RWPE2 (cell line): ENCODE results near the gene GKN2.

ENCODE experiments used
- ATAC-seq: fragments of 200-7000 bp; cut with Tn5 transposase; 3 replicates; pipeline ENCODE4 v1.9.1; 2021; ENCODE audit warnings: low read depth
- DNase-seq: peaks from one replicate; pipeline ENCODE4 v3.0.0-alpha.2; 2020; ENCODE audit warnings: low spot score
- H3K27ac ChIP-seq: fragments of 450-650 bp; 2 replicates; pipeline ENCODE4 v1.5.1; 2017; ENCODE audit warnings: mild to moderate bottlenecking; ENCODE audit not compliant: poor library complexity, severe bottlenecking
- H3K27me3 ChIP-seq: fragments of 250-450 bp; sonication (Bioruptor Pico); 2 replicates; pipeline ENCODE4 v1.5.1; 2021; ENCODE audit warnings: mild to moderate bottlenecking, moderate library complexity; ENCODE audit not compliant: insufficient read depth, poor library complexity, severe bottlenecking
- H3K36me3 ChIP-seq: fragments of 250-450 bp; sonication (Bioruptor Pico); 2 replicates; pipeline ENCODE4 v1.5.1; 2020; ENCODE audit warnings: low read depth, mild to moderate bottlenecking, moderate library complexity
- H3K4me1 ChIP-seq: fragments of 250-450 bp; sonication (Bioruptor Pico); 2 replicates; pipeline ENCODE4 v1.5.1; 2021; ENCODE audit warnings: mild to moderate bottlenecking, moderate library complexity; ENCODE audit not compliant: insufficient read depth, poor library complexity, severe bottlenecking
- H3K4me3 ChIP-seq: fragments of 250-450 bp; sonication (Bioruptor Pico); 2 replicates; pipeline ENCODE4 v1.5.1; 2021; ENCODE audit warnings: mild to moderate bottlenecking, moderate library complexity; ENCODE audit not compliant: severe bottlenecking
- H3K9me3 ChIP-seq: fragments of 250-450 bp; sonication (Bioruptor Pico); 2 replicates; pipeline ENCODE4 v1.5.1; 2021; ENCODE audit warnings: mild to moderate bottlenecking, moderate library complexity; ENCODE audit not compliant: severe bottlenecking
- CTCF ChIP-seq: fragments of 450-650 bp; IDR thresholded peaks from one replicate; pipeline ENCODE4 v1.5.1; 2017; ENCODE audit warnings: mild to moderate bottlenecking, moderate library complexity; ENCODE audit not compliant: poor library complexity, severe bottlenecking

GKN2 gene

DNA sequence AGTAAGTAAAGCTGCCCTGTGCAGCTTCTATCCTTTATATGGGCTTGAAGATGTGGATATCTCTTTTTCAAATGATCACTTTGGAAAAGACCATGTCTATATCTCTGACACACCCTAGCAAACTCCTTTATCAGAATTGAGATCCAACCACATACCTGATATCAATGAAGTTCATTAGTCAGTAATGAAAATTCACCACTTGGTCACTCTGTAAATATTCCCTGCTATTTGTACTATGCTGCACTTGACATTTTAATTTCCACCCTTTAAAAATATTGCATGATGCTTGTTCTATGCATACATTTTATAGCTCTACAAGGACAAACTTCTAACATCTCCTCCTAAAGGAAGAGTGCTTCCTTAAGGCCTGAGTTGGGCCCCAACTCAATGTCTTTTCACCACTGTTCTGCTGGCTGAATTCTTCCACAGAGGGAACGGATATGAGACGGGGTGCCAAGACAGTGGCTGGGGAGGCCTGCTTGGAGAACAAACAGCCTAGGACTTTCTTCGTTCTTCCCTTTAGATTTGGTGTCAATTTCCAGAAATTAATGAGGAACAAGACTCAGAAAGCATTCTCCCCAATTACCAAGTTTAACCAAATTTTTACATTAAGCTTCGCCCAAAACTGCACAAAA lies at the start of gene GKN2:
Gene GKN2, minus strand, starts transcription at position 7 of the 635 bp plus-strand sequence. CDS start 32 bp downstream, outside the sequence.
- no peaks in the 10 kb centered on the region for H3K9me3 ChIP-seq
- no peaks in the 10 kb centered on the region for H3K4me1 ChIP-seq
- ATAC-seq (no peak), DNase-seq (no peak)
- H3K4me3 ChIP-seq: no peak within 1 kb of the TSS
- no peaks in the 10 kb centered on the region for H3K36me3 ChIP-seq
- TF ChIP-seq CTCF: no peak
- no peaks in the 10 kb centered on the region for H3K27me3 ChIP-seq
- H3K27ac ChIP-seq: no peak within 1 kb of the TSS

GRCh38 chr2:69001879-69002278 lies 49.2 kb upstream of the GKN2 start:
- Histone ChIP-seq H3K4me3 (no peak overlapping the region), H3K9me3 (peaks cover 5% of the 10 kb centered on the region), H3K4me1 (no peaks in the 10 kb centered on the region), H3K27me3 (no peaks in the 10 kb centered on the region), H3K27ac (no peak overlapping the region), H3K36me3 (no peaks in the 10 kb centered on the region)
- DNase-seq (no peak), ATAC-seq (no peak)
- TF ChIP-seq CTCF: no peak

DNA sequence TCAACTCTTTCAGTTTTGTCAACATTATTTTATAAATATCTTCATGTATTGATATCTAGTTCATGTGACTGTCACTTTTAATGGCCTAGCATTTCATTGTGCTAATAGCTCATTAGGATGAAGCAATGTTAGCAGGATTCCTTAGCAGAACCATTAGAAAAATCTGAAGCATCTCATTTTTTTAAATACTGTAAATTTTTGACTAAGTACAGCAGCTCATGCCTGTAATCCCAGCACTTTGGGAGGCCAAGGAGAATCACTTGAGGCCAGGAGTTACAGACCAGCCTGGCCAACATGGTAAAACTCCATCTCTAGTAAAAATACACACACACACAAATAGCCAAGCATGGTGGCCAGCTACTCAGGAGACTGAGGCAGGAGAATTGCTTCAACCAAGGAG lies 44.7 kb upstream of the GKN2 start:
- no peak for DNase-seq
- Histone ChIP-seq H3K4me3 (no peak overlapping the region), H3K27me3 (no peaks in the 10 kb centered on the region), H3K27ac (no peak overlapping the region), H3K36me3 (no peaks in the 10 kb centered on the region), H3K9me3 (peaks cover 5% of the 10 kb centered on the region), H3K4me1 (no peaks in the 10 kb centered on the region)
- no peak for TF ChIP-seq CTCF
- ATAC-seq: no peak

DNA sequence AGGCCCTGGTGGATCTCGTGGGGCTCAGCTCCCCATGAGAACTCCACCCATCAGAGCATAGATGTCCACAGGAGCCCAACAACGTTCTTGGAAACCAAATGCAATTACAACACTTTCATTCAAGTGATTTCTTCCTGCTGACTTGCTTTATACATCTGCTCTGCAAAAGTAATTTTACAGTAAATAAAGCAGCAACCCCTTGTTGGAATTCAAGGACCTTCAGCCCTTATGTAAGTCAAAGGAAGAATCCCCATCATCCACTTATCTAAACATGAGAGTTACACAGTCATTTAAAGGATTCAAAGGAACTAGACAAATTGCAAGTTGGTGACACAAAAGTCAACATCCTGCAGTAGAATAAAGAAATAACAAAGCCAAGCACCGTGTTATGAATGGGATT lies 43.2 kb upstream of the GKN2 start:
- no peak overlapping the region for H3K27ac ChIP-seq
- ATAC-seq (no peak), DNase-seq (no peak)
- no peak for TF ChIP-seq CTCF
- no peaks in the 10 kb centered on the region for H3K36me3 ChIP-seq
- no peak overlapping the region for H3K4me3 ChIP-seq
- H3K27me3 ChIP-seq: no peaks in the 10 kb centered on the region
- H3K4me1 ChIP-seq: no peaks in the 10 kb centered on the region
- no peaks in the 10 kb centered on the region for H3K9me3 ChIP-seq

GRCh38 chr2:68994864-68995263 lies 42.2 kb upstream of the GKN2 start:
- DNase-seq: no peak
- no peak for TF ChIP-seq CTCF

More at GRCh38 chr2:68994864-68995263, 42.2 kb upstream of the GKN2 start:
- H3K9me3 ChIP-seq: no peaks in the 10 kb centered on the region
- no peaks in the 10 kb centered on the region for H3K27me3 ChIP-seq
- H3K36me3 ChIP-seq: no peaks in the 10 kb centered on the region
- H3K27ac ChIP-seq: no peak overlapping the region
- ATAC-seq: no peak
- H3K4me1 ChIP-seq: no peaks in the 10 kb centered on the region
- no peak overlapping the region for H3K4me3 ChIP-seq
